HG03565 (cell line): ENCODE results near the gene YWHAH.

Experiments
- ATAC-seq: cut with Tn5 transposase; IDR thresholded peaks from one replicate; pipeline ENCODE4 v1.9.1; 2021; ENCODE audit warnings: mild to moderate bottlenecking, moderate library complexity; ENCODE audit not compliant: unreplicated experiment

The YWHAH gene

GRCh38 chr22:31922534-31922933 lies 21.8 kb upstream of the YWHAH start:
- no peak for ATAC-seq

GRCh38 chr22:31923136-31923535 lies 21.2 kb upstream of the YWHAH start:
- ATAC-seq, result no peak

- ATAC-seq, result no peak
Observed at GRCh38 chr22:31923747-31924146, 20.6 kb upstream of the YWHAH start.

- no peak for ATAC-seq
Observed at GRCh38 chr22:31925056-31925455, 19.3 kb upstream of the YWHAH start.

DNA sequence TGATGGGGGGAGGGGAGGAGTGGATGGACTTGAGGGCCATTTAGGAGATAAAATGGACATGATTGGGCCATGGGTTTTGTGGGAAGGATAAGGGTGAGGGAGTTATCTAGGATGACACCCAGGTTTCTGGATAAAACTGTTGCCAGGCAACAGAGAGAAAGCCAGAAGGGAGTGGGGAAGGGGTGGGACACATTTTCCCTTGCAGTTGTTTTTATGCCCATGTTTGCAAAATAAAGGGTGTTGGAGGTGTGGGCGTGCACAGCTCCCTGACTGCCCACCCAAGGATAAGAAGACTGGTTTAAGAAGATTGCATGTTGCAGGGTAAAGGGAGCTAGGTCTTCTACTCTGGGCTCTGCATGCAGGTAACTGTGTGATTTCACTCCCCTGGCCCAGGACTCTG lies 18.3 kb upstream of the YWHAH start:
- no peak for ATAC-seq

DNA sequence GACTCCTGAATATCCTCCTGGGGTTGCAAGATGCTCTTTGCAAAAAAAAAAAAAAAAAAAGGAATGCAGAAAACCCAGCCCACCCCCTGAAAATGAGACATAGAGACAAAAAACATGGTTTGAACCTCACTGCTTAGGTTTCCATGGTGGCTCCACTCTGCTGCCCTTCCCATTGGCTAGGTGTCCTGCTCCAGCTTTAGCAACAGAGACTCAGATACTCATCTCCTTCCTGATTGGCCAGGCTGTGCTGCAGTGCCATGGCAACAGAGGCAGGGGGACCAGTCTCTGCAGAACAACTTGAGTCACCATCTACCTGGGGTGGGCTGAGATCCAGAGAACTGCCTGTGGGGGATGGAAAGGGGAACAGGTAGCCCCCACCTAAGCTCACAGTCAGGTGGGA lies 17.4 kb upstream of the YWHAH start:
- ATAC-seq, result no peak

DNA sequence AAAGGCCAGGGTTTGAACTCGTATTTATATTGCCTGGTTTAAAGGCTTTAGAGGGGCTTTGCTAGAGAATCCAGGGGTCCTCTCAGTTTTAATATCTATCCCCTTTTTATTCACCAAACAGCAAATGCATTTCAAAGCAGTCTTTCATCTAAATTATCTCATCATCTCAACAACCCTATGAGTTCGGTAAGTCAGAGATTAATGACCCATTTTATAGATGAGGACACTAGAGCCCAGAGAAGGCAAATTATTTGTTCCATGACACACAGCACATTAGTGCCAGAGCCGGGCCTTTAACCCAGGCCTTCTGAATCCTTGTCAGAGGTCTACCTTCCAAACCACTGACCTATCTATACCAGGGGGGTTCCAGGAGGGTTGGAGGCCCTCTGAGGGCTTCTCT lies 16.8 kb upstream of the YWHAH start:
- ATAC-seq, result no peak

DNA sequence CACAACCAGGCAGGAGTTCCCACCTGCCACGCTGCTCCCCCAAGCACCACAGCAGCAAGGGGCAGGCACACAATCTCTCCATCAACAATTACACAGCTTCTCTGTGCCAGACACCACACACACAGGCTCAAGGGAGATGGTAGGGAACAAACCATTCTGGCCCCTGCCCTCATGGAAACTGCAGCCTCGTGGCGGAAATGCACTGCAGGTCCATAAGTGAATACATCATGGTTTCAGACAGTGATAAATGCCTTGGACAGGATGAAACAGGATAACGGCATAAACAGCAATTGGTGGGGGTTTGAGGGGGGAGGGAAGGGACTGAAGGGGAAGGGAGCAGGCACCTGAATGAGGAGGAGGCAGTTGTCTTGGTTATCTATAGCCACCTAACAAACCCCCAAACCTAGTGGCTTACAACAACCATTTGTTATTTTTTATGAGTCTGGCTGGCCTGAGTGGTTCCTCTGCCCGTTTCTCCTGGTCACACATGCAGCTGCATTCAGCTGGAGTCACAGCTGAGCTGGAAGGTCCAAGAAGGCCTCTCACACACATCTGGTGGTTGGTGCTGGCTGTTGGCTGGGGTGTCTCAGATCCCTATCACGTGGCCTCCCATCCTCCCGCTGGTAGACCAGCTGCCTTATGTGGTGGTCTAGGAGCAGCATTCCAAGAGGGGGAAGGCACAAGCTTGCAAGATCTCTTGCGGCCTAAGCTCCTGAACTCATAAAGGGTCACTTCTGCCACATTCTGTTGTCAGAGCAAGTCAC lies 15.0 kb upstream of the YWHAH start:
- no peak for ATAC-seq

GRCh38 chr22:31932863-31933262 lies 11.5 kb upstream of the YWHAH start:
- ATAC-seq, result no peak

DNA sequence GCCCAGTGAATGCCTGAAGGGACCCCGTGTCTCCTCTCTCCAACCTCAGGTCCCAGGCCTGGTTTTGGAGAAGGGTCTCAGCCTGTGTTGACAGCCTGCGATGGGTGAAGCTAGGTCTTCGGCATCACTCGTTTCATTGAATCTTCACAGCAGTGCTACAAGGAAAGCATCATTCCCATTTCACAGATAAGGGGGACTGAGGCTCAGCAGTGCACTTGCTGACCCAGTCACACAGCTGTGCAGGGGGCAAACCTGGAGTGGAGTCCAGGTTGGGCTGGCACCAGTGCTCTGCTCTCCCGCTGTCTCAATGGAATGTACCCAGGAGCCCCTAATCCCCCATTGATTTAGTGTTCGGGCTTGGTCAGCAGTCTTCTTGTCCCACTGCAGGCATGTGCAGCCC lies 10.9 kb upstream of the YWHAH start:
- ATAC-seq, result no peak

DNA sequence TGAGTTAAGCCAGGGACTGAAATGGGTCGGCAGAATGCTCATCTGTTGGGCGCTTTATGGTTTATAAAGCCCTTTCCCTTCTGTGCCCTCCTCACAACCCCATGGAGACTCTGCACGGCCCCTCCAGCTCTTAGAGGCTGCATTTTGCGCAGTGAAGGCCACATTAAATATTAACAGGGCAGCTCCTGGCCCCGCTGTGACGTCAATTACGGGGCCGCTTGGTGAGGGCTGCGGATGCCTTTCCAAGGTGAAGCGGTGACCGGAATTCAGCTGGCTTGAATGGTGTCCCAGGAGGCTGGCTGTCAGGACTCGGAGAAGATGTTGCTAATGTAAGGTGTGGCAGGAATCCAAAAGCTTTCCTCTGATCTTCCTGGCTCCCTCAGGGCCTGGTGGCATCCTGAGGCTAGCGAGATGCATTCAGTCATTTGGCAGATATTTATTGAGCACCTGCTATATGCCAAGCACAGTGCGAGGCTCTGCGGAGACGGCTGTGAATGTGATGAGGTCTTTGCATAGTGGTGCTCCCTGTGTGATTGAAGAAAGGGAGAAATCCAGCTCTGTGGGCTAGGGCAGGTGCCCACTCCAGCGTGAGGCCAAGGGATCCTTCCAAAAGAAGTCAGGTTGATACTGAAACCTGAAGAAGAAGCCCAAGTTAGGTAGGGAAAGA lies 10.4 kb upstream of the YWHAH start:
- no peak for ATAC-seq

DNA sequence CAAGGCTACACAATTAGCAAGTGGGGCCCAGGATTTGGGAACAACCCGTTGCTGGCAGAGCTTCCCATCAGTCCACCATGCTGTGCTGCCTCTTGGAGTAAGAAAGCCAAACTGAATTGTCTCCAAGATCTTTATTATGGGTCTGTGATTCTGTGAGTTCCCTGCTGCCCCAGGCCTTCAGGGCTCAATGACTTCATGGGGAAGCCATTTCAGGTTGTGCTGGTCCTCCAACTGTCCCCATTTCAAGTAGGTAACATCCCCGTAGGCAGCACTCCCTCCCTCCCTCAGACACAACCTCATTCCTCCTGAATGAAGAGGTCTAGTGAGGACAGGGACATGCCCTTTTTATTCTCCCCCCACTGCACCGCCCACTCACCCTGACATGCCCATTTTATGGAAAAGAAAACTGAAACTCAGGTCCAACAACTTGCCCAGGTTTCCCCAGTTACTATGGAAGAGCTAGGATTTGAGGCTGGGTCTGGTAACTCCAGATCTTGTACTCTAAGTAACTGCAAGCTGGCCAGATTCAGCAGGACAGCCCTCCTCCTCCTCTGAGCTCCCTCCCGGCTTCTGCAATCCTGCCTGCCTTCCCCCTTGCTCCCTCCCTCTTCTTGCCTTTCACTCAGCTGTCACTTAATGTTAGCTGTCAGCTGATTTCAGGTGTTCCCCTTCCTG lies 8.2 kb upstream of the YWHAH start:
- ATAC-seq, result no peak

DNA sequence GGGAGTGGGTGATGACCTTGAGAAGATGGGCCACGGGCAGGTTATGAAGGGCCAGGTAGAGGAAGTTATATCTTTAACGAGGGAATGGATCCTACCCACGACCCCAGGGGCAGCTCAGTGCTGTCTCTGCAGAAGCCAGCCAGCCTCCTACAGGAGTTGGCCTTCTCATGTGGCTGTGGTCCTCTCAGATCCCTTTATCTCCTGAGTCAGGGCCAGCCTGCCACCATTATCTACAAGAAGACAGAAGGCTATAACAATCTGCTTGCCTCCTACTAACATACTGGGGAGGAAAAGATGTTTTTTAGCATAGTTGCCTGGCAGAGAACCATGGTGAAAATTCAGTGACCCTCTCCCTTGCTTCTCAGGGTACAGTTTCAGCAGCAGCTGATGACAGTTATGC lies 7.0 kb upstream of the YWHAH start:
- ATAC-seq, result no peak

DNA sequence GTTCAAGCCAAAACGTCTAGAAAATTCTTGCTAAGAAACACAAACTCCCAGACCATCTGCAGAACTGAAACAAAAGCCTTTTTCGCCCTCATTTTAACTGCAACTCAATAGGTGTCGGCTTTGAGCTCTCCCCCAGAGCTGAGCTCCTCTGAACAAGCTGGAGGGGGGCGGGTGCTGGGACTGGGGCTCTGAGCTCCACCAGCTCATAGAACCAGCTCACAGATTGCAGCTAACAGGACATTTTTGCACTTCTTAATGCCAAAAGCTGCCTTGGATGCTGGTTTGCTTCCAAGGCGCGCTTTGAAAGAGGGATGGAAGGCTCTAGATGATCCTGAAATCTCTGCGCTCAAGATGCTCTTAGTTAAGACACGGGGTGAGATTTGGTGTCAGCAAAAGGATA lies 6.0 kb upstream of the YWHAH start:
- ATAC-seq, result no peak

- no peak for ATAC-seq
Observed at GRCh38 chr22:31940506-31940905, 3.8 kb upstream of the YWHAH start.

- no peak for ATAC-seq
Observed at GRCh38 chr22:31942091-31942490, 2.2 kb upstream of the YWHAH start.

- no peak for ATAC-seq
Observed at GRCh38 chr22:31943206-31943977, 943 bp upstream of the YWHAH start.

- ATAC-seq, result peak; percentile 23
Observed at GRCh38 chr22:31944700-31945442, 536 bp downstream of the YWHAH start.

GRCh38 chr22:31945443-31945855 lies 1.1 kb downstream of the YWHAH start:
- ATAC-seq, result no peak

DNA sequence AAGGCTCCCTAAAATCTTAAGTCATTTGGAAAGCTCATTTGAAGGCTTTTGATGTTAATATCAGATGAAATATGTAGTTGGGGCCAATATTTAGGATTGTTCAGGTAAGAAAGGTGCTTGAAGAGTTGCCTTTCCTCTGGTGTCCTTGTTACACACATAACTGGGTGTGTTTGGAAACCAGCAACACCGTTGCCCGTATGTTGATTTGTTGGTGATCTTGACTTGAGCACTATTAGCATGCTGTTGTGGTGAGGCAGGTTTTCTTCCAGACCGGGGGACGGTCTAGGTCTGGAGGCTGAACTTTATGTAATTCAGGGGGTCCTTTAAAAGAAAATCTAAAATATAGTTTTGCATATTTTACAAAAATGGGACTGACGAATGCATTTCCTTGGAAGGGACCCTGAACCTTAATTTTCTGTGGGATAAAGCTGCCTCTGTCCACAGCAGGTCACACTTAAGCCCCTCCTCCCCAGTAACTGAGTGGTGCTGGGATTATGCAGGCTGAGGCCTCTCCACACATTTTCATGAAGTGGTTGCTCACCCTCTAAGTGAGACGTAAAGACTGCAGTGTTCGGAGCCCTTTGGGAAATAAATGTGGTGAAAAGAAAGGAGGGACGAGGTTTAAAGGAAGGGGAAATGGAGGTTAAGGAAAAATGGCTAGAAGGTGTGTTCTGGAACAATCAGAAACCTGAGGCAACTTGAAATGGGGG lies 1.8 kb downstream of the YWHAH start:
- ATAC-seq, result no peak
